NCI-H2227 treated with DMSO at 0.1 percent for 48 hours (cell line): ENCODE measurements around the gene SRRD.

ENCODE experiments used
- DNase-seq: peaks from one replicate; lab custom pipeline; 2025; lab: John Stamatoyannopoulos, UW

SRRD gene

DNA sequence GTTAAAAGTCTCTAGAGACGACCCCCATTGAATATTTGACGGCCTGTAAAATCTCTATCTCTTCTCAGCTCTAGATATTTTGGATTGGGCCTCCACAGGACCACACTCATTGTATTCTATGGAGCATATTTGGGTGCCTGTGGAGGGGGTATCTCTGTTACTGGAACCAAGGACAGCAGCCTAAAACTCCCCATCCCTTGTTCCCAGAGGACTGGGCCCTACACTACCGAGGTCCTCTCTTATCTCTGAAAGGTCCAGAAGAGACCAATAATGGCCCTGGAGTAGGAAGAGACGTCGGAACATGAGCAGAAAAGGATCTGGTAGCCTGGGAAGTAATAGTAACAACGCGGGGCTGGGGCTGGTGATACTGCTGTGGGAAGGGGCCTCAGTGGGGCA lies 636 bp upstream of the SRRD start:
- DNase-seq: no peak

DNA sequence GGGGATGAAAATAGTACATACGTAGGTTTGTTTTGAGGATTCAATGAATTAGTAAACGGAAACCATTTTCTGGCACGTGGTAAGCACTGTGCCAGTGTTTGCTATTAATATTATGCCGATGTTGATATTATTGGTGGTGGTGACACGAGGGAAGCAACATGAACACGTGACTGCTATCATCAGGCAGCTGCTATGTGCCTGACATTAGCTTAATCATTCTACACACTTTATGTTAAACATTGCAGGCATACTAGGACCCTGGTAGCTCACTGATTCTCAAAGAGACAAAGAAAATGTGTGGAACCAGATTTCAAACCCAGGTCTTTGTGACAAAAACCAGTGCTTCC lies 656 bp downstream of the SRRD start:
- no peak for DNase-seq

DNA sequence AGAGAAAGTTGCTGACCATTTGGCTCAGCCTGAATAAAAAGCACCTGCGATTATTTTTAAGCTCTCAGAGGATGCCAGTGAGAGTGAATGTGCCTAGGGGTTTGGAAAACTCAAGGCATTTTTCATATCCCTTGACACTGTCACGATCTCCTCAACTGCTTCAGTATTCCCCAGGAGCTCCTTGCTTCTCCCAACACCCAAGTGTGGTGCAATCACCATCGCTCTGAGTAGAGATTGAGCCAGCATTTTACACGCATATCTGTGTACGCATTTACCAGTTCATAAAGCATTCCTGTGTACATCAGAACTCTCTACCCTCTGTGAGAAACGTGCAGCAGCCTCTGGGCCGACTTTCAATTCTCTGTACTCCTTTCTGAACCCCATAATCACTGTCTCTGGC lies 1.3 kb downstream of the SRRD start:
- no peak for DNase-seq

DNA sequence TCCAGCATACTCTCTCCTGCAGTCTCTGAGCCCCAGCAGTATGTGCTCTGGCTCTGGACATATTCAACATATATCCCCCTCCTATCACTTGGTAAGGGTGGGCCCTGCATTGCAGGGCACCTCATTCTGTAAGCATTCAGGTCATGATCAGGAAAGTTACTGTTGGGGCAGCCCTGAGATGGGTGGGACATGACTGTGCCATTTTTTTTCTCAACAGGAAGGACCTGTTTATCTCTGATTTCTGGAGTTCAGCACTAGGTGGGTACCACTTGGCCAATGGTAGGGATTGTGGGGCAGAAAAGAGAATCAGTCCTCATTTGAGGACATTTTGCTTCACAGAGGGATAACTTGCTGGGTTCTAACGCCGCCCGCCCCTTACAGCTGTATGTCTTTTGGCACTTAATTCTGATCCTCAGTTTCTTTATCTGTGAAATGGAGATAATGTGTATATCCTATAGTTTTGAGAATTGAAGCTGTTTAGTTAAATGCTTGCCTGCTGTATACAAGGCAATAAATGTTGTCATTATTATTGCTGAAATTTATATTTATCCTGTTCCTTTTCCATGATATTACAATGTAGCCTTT lies 2.2 kb downstream of the SRRD start:
- DNase-seq: no peak

DNA sequence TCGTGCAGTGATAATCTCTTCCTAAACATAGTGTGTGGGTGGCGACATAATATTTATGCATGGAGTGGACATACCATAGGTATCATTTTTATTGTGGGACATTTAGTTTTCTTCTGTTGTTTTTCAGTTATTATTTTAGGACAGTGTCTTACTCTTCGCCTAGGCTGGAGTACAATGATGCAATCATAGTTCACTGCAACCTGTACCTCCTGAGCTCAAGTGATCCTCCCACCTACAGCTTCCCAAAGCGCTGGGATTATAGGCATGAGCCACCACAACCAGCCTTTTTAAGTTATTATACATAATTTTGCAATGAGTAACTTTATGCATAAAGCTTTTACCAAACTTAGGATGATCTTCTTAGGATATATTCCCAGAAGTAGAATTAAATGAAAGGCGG lies 2.7 kb downstream of the SRRD start:
- no peak for DNase-seq

DNA sequence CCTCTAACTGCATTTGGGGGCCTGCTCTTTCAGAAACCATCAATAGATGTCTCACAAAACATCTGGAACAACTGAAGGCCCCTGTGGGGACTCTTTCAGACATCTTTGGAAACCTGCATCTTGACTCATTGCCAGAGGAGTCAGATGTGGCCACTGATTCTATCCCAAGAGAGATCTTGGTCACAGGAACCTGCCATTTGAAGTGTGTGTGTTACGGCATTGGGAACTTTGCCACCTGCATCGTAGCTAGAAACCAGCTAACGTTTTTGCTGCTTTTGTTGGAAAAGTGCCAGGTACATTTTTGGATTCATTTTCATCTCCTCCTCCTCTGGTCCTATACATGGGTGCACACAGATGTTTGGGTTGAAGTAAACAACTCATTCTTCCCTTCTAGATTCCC lies 4.3 kb downstream of the SRRD start:
- DNase-seq: no peak

DNA sequence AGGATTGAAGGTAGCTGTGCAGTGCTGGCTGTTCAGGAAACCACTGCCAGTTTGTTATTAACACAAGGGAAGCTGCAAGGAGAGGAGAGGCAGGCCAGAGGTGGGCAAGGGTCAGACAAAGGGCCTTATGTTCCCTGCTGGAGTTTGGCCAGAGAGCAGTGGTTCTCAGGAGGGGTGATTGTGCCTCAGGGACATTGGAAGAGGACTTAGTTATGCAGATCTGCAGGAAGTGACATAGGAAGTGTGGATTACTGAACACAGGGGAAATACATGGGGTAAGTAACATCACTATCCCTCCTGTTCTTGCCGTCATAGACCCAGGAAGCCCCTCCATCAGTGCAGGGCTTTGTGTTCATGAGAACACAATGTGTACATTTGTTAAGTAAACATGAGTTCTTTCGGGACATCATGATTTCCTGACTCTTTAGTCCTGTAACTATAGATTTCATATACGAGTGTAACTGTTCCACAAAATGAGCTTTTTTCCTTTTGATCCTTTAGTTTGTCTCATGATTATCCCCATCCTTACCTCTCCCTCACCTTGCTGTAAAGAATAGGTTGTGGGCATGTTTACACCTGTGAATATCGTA lies 5.9 kb downstream of the SRRD start:
- DNase-seq: no peak

DNA sequence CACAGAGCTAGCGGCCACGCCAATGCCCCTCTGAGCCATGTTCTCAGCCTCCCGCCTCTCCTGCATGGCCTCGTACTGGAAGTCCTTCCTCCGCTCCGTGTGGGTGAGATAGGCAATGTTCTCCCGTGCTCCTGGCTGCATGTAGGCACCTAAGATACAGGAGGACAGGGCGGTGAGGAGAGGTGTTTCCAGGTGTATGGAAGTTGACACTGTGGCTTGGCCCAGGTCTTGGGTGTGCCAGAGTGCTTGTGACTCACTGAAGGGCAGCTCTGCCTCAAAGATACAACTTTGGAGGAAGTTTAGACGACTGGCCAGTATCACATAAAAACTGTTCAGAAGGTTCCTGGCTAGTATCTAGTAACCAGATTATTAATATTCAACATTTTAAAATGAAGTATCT lies 8.5 kb downstream of the SRRD start:
- DNase-seq: no peak

DNA sequence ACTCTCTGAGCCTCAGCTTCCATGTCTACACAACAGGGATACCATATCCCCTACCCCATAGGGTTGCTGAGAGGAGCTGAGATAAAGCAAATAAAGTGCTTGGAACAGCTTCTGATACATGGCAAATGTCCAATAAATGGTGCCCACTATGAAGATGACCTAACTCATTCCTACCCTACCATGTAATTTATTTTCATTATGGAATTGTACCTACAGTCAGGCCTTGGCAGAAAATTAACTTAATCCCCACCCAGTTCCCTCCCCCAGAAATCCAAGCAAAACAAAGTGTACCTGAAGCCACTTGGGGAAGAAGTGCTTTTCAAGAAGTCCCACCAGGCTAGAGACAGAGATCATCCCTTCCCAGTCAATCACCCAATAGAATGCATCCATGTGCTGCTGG lies 10.8 kb downstream of the SRRD start:
- DNase-seq: peak; percentile 26

DNA sequence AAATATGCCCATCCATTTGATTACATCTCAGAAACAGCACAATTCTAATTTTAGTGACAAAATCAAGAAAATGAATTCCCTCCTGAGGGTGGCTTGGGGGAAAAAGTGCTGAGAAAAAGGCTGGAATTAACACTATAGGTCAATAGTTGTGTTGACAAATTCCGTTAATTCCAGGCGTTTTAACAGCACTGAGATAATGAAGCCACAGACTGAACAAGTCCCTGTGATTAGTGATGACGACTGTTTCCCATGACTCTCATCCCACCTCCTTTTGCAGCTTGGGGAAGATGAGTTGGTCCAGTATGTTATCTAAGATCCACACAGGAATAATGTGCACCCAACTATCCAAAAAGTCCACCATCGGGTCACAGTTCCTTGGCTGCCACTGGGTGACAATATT lies 12.8 kb downstream of the SRRD start:
- no peak for DNase-seq

DNA sequence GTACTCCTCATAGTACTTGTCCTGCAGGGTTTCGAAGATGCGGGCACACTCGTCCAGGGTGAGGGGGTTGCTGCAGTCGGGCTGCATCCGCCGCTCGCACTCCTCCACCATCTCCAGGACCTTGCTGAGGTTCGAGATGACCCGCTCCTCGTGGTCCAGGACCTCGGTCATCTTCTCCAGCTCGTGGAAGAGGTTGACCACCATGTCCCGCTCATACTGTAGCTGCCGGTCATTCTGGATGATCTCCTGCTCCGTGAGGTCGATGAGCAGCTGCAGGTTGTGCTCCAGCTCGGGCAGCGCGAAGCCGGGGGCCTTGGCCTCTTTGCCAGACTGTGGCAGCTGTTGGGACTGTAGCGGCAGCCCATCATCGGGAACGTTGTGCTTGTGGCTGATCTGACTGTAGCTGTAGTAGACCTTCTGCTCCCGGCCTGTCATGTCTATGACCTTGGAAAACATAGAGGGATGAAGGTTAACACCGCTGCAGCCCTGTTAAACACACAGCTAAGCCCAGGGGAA lies 15.6 kb downstream of the SRRD start:
- DNase-seq: no peak

DNA sequence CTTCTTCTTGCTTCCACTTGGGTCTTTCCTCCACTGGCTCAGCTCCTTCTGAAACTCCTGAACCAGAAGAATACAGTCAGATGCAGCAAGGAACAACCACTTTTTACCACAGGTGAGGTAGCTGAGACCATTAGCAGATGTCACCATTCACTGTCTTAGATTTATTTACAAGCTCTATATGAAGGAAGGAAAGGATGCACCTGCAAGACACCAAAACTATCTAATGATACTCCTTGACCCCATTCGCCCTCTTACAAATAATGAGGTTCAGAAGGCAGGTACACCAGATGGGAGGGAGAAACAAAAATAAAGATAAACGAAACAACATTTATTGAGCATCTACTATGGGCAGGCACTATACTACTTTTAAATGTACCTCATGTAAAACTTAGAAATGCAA lies 18.3 kb downstream of the SRRD start:
- DNase-seq: no peak

DNA sequence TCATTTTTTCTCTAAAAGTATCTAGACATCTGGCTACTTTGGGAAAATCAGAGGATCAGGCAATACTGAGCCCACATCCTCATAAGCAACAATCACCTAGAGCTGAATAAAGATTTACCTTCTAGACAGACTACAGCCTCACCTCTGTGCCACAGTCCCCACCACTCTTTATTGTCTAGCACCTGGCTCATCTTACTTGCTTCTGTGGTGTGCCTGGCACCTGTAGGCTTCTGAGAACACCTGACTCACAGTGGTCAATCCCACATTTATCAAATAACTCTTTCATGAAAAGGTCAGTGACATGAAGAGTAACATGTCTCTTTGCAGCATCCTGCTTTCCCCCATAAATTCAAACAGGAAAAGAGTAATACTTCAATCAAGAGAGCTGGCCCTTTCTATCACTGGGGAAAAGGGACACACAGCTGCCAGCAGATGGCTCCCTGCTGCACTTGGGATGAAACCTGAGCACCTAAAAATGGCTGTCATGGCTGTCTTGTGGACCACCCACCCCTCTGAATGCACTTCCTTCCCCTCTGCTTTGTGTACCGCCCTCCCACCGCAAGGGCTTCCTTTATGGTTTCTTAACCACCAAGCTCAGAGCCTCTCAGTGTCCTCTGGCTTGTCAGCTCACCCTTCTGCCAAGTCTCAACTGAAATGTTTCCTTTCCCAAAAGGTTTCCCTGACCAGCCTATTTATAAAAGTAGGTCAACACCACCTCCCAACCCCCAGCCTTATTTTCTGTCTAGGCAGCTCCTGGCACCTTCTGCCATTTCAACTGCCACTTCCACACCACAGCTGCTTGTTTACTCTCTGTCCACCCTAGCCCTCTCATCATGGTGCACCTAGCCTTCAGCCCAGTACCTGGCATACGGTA lies 19.2 kb downstream of the SRRD start:
- DNase-seq: peak; percentile 17

DNA sequence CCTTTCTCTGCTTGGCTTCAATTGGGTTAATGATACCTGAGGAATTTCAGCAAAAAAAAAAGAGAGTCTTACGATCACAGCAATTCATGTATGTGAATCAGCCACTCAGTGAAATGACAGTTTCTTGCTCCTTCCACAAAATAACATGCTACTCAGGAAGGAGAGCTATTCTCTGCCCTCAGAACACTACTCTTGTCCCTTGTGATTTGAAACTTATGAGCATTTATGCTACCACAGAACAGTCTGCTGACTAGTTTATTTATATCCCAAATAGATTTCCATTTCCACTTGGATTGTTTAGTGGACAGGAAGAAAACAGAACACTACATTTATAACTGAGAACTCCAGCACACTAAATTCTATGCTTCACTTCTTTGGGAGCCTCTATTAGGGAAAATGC lies 20.1 kb downstream of the SRRD start:
- DNase-seq: no peak

DNA sequence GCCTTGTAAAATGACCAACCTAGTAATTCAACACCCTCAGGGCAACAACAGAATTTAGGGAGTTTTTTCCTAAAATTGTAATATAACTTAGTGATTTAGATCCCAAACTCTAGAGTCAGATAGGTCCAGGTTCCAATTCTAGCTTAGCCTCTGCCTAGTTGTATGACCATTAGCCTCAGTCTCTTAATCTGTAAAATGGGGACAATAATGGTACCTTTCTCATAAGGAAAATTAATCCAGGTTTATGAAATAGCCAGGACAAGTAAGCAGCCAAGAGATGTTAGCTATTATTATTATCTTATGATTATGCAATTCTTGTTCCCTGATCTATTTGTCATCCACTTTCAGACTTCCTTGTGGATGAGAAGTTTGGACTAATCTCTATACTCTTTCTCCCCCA lies 24.5 kb downstream of the SRRD start:
- DNase-seq: no peak

DNA sequence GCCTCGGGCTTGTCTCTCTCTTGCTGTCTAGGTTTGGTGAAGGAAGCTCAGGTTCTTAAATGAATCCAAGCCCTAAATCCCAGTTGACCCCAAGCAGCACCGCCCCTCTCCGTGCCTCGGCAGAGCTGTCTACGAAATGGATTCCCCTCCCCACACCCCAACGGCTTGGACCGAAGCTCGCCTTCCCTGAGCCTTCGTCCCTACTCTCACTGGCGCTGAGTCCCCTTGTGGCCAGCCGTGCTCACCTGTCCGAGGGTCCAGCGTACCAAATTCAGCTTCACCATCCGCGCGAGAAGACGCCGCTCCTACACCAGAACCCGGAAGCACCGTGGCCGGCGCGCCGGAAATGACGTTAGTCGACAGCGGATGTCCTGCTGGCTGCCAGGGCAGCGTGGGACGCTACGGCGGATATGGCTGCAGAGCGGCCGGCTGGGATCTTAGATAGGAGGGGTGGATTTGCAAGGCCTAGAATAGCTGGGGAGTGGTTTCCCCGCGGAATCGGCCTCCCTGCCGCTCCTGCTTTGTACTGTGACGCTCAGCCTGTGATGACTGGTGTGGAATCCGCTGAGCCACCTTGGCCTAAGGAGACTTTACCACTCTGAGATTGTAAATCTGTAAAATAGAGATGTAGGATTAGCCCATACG lies 28.6 kb downstream of the SRRD start, which contains the start of gene TFIP11:
Gene TFIP11 (minus strand): TSS at position 325 of the 645 bp plus-strand sequence. CDS start 2,201 bp downstream, outside the sequence.
- DNase-seq: peak; percentile 65

DNA sequence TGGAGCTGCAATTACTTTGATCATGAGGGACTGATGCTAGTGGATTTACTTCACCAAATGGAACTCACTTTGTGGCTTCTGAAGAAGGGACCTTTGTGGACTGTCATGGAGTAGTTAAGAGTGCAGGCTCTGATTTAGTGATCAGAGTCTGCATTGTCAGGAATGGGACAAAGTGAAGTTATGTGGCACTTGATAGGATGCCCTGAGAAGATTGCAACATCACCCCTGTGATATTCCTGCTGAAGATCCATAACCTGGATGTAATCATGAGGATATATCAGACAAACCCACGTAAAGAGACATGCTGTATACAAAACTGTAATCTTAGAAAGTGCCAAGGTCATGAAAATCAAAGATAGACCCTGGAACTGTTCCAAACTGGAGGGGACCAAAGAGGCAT lies 30.2 kb downstream of the SRRD start:
- no peak for DNase-seq

DNA sequence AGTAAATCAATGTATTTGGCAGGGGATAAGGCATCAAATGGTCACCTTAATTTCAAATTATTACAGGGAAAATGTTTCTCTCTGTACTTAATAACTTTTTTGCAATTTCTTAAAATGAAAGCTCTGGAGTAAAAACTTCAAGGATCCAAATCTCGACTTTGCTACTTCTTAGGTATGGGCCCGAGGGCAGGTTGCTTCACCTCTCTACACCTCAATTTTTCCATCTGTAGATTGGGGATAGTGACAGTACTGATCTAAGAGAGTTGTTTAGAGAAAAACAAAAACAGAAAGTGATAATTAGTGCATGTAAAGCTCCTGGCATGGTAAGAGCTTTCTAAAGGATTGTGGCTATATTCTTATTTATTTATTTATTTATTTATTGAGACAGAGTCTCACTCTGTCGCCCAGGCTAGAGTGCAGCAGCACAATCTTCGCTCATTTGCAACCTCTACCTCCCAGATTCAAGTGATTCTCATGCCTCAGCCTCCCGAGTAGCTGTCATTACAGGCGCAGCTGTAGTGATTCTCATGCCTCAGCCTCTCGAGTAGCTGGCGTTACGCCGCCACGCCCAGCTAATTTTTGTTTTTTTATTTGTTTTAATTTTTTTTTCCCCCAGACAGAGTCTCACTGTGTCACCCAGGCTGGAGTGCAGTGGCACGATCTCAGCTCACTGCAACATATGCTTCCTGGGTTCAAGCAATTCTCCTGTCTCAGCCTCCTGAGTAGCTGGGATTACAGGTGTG lies 30.9 kb downstream of the SRRD start:
- no peak for DNase-seq

DNA sequence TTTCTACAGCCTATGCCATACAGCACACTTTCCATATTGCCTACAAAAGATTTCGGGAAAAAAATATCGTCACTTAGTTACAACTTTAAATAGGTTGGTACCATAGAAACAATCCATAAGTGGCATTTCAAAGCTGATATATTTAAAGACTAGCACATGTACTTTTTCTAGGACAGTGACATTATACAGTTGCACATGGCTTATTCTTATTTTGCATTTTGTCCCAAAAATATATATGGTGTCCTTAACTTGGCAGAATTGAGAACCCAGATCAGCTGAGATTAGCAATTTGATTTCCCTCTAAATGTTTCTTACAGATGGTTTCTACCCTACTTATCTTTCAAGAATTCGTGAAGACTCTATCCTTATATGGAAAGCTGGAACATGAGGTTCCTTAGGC lies 32.3 kb downstream of the SRRD start:
- no peak for DNase-seq

DNA sequence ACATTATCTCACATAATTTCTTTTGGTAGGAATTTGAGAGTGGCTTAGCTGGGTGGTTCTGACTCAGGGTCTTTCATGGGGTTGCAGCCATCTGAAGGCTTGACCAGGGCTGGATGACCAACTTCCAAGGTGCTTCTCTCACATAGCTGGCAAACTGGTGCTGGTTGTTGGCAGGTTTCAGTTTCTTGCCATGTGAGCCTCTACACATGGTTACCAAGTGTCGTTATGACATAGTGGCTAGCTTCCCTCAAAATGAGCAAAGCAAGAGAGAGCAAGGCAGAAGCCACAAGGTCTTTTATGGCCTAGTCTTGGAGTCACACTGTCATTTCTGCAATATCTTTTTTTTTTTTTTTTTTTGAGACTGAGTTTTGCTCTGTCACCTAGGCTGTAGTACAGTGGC lies 32.8 kb downstream of the SRRD start:
- no peak for DNase-seq

DNA sequence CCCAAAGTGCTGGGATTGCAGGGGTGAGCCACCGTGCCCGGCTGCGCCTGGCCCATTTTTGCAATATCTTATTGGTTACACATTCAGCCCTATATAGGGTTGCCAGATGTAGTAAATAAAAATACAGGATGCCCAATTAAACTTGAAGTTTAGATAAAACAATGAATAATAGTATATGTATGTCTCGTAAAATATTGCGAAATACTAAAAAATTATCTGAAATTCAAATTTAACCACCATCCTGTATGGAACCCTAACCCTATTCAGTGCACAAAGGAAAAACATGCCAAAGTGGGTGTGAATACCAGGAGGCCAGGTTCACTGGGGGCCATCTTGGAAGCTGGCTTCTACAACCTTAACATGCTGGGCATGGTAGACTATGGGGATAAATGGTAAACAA lies 33.8 kb downstream of the SRRD start:
- DNase-seq: no peak

DNA sequence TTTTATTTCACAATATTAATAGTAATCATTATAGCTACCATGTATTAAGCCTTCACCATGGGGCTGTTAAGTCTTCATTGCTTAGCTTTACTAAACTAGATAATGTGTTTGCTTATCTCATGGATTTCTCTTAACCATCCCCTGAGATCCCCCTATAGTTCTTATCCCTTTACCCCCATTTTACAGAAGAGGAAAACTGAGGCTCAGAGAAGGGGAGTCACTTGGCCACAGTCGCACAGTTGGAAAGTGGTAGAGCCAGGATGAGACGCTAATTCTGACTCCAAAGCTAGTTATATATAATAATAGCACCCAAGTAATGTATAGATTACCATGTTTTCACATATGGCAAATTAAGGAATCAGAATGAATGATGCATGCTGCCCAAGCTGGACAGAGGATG lies 38.3 kb downstream of the SRRD start:
- DNase-seq: no peak
